Spleen (tissue), 11 donors: ENCODE measurements around the gene HNRNPM. TPM values are rescaled to one million over a fixed set of nuclear protein-coding genes. Genes with fewer than 3 reads are reported as not detected.
A peak's percentile ranks its signal among the peaks of the same experiment; 100 is the strongest.
"Not testable (repeated sequence)": the region's sequence is repeated elsewhere in the genome, so short reads cannot be mapped to it uniquely, and the experiment has no call there.

Experiments
- DNase-seq: peaks from one replicate; pipeline ENCODE4 v3.0.0-alpha.2; 2020
- H3K27ac ChIP-seq, 8 donors: fragments of 200-600 bp; sonication (generic) in 7 of 8; 1 replicate in 4 of 8; 2 replicates in 4 of 8; pipeline versions ENCODE4 v1.5.0 to v1.8.0; 2016 to 2021; ENCODE audit warnings: inconsistent platforms in 4 of 8, mild to moderate bottlenecking in 4 of 8, moderate library complexity in 1 of 8
- H3K27me3 ChIP-seq, 7 donors: fragments of 200-600 bp; sonication (generic) in 6 of 7; replicated peaks in 1 of 7; 1 replicate in 4 of 7; 2 replicates in 3 of 7; pipeline versions ENCODE4 v1.5.0 to v1.8.0; 2016 to 2021; ENCODE audit warnings: inconsistent platforms in 3 of 7, mild to moderate bottlenecking in 1 of 7
- H3K36me3 ChIP-seq, 6 donors: fragments of 200-600 bp; sonication (generic) in 5 of 6; 1 replicate in 4 of 6; 2 replicates in 2 of 6; pipeline versions ENCODE4 v1.5.0 to v1.8.0; 2016 to 2021; ENCODE audit warnings: inconsistent platforms in 2 of 6
- H3K4me1 ChIP-seq, 6 donors: fragments of 200-600 bp; sonication (generic) in 5 of 6; 1 replicate in 3 of 6; 2 replicates in 3 of 6; pipeline versions ENCODE4 v1.5.0 to v1.8.0; 2016 to 2021; ENCODE audit warnings: inconsistent platforms in 3 of 6
- H3K4me3 ChIP-seq, 8 donors: fragments of 200-600 bp; sonication (generic) in 7 of 8; 1 replicate in 4 of 8; 2 replicates in 4 of 8; pipeline versions ENCODE4 v1.5.0 to v1.8.0; 2016 to 2021; ENCODE audit warnings: inconsistent platforms in 4 of 8, mild to moderate bottlenecking in 4 of 8, moderate library complexity in 2 of 8
- H3K9me3 ChIP-seq, 8 donors: fragments of 200-600 bp; sonication (generic) in 7 of 8; 1 replicate in 4 of 8; 2 replicates in 4 of 8; pipeline versions ENCODE4 v1.5.0 to v1.8.0; 2016 to 2021; ENCODE audit warnings: inconsistent platforms in 4 of 8
- CTCF ChIP-seq, 11 experiments: fragments of 200-600 bp in 7 of 11; fragments of 450-650 bp in 4 of 11; sonication (generic) in 4 of 11; IDR thresholded peaks in 8 of 11; conservative IDR thresholded peaks in 3 of 11; 1 replicate in 7 of 11; 2 replicates in 4 of 11; pipeline versions ENCODE4 v1.4.0 to v1.8.0; 2016 to 2021; ENCODE audit warnings: antibody characterized with exemption in 11 of 11, inconsistent platforms in 4 of 11, mild to moderate bottlenecking in 1 of 11
- POLR2A ChIP-seq, 3 donors: fragments of 450-650 bp; IDR thresholded peaks; one replicate each; pipeline ENCODE4 v1.5.1; 2017; ENCODE audit warnings: antibody characterized with exemption in 3 of 3, mild to moderate bottlenecking in 1 of 3
- POLR2AphosphoS5 ChIP-seq, 3 donors: sonication (generic); formaldehyde crosslinking; IDR thresholded peaks; one replicate each; pipeline ENCODE4 v1.5.1; 2017; ENCODE audit warnings: antibody characterized with exemption in 3 of 3
- WGBS, 5 donors: extraction: QIAGEN DNeasy Blood & Tissue Kit in 3 of 5; methylation state at CpG; one replicate each; pipeline versions ENCODE4 v1.1.5 to v1.1.7; 2013 to 2018; 5-methylcytosine and 5-hydroxymethylcytosine counted together
- intact Hi-C: fragments of 100-400 bp; cut with DNase I; formaldehyde crosslinking; loops from one replicate; pipeline ENCODE4 v1.15.0; 2023; ENCODE audit warnings: low total_unique reads
- polyA plus RNA-seq, 3 donors: library from polyadenylated mRNA; stranded (reverse); fragments of 200-250 nt; gene quantifications; one replicate each; pipeline ENCODE4 v1.2.1, GENCODE V29; 2013
- total RNA-seq, 7 donors: library from RNA; depleted of rRNA in 3 of 7; stranded (reverse); fragments of >200 nt in 3 of 7; fragmentation: NEBNext Ultra II Directional in 4 of 7; extraction: Animal tissue kit (Norgen Biotek cat#: 25700) in 4 of 7; gene quantifications; one replicate each; pipeline versions ENCODE4 v1.1.0 to v1.2.1, GENCODE V29; 2016 to 2021
- donor health status: healthy with polysubstance abuse.
- donor health status: DM: no; HTN: no; CAD: no; lungs with moderate emphysema.
- donor health status: DM: no; HTN: no; CAD: no.
- donor health status: Bipolar disorder and iron deficiency.
- donor health status: healthy.
- donor health status: DM: no; HTN: no; CAD: no.
- donor health status: DM: yes; HTN: yes; CAD: no.

Gene HNRNPM
- total and polyA plus RNA-seq, 10 donors, result 77.1 to 229 (median 138) TPM

GRCh38 chr19:8416796-8417195 is 28.0 kb upstream of the HNRNPM start:
- Histone ChIP-seq H3K4me3 (no peak overlapping the region), H3K36me3 (peaks cover 0 to 16% (median 4%) of the 10 kb centered on the region in 6 donors), H3K27ac (peak overlapping the region in 3 of 8 donors; percentile 70 to 75 (median 70)), H3K27me3 (no peaks in the 10 kb centered on the region), H3K4me1 (peaks cover 9 to 67% (median 31%) of the 10 kb centered on the region in 6 donors), H3K9me3 (no peaks in the 10 kb centered on the region)
- WGBS, 5 donors, result 67 to 88% (median 77%) methylated on average over 4 of the region's 4 CpGs
- intact Hi-C loops, result no loop called here
- no peak for TF ChIP-seq POLR2AphosphoS5 (IDR thresholded peaks at IDR 0.05)
- no peak for DNase-seq

GRCh38 chr19:8421484-8422461 is 23.0 kb upstream of the HNRNPM start:
- Histone ChIP-seq H3K4me1 (peaks cover 7 to 44% (median 24%) of the 10 kb centered on the region in 6 donors), H3K36me3 (peaks cover 0 to 59% (median 15%) of the 10 kb centered on the region in 6 donors), H3K4me3 (no peak overlapping the region), H3K27me3 (no peaks in the 10 kb centered on the region), H3K27ac (no peak overlapping the region), H3K9me3 (no peaks in the 10 kb centered on the region)
- TF ChIP-seq POLR2AphosphoS5 (IDR thresholded peaks at IDR 0.05), result peak in 1 of 3 donors; percentile 17
- TF ChIP-seq POLR2A (IDR thresholded peaks at IDR 0.05), result no peak
- DNase-seq, result no peak
- 94 to 97% (median 94%) methylated on average over 16 to 28 of the region's 28 CpGs for WGBS, 5 donors
- intact Hi-C loops, result no loop called here

- WGBS, 5 donors, result 31 to 62% (median 47%) methylated on average over 9 of the region's 9 CpGs
- intact Hi-C loops, result no loop called here
- peaks cover 0 to 76% (median 22%) of the 10 kb centered on the region in 6 donors for H3K36me3 ChIP-seq
- peak; percentile 66 to 85 (median 79) for TF ChIP-seq POLR2AphosphoS5 (IDR thresholded peaks at IDR 0.05)
- no peak for TF ChIP-seq POLR2A (IDR thresholded peaks at IDR 0.05)
- H3K4me1 ChIP-seq, result peaks cover 6 to 23% (median 17%) of the 10 kb centered on the region in 6 donors
- DNase-seq, result peak; percentile 84
- no peaks in the 10 kb centered on the region for H3K27me3 ChIP-seq
- H3K4me3 ChIP-seq, result peak overlapping the region in 1 of 8 donors; percentile 8
- peak overlapping the region; percentile 64 to 88 (median 82) for H3K27ac ChIP-seq
- no peaks in the 10 kb centered on the region for H3K9me3 ChIP-seq
Measured at GRCh38 chr19:8423817-8424223, 21.0 kb upstream of the HNRNPM start.

GRCh38 chr19:8425331-8425730 is 19.4 kb upstream of the HNRNPM start:
- intact Hi-C loops, H3K4me3 ChIP-seq, H3K27me3 ChIP-seq, DNase-seq, H3K27ac ChIP-seq, H3K9me3 ChIP-seq: not testable (repeated sequence)
- WGBS, 5 donors, result 84 to 95% (median 90%) methylated on average over 6 of the region's 6 CpGs
- Histone ChIP-seq H3K36me3 (peaks cover 0 to 87% (median 25%) of the 10 kb centered on the region in 6 donors), H3K4me1 (peaks cover 6 to 22% (median 17%) of the 10 kb centered on the region in 6 donors)

GRCh38 chr19:8426283-8426682 is 18.5 kb upstream of the HNRNPM start:
- Histone ChIP-seq H3K9me3 (no peaks in the 10 kb centered on the region), H3K4me1 (peaks cover 6 to 22% (median 17%) of the 10 kb centered on the region in 6 donors), H3K4me3 (no peak overlapping the region), H3K36me3 (peaks cover 0 to 93% (median 28%) of the 10 kb centered on the region in 6 donors), H3K27ac (no peak overlapping the region), H3K27me3 (no peaks in the 10 kb centered on the region)
- 91 to 97% (median 96%) methylated on average over 7 of the region's 7 CpGs for WGBS, 5 donors
- intact Hi-C loops, result no loop called here
- TF ChIP-seq POLR2AphosphoS5 (IDR thresholded peaks at IDR 0.05) (peak in 1 of 3 donors; percentile 9), POLR2A (IDR thresholded peaks at IDR 0.05) (no peak), CTCF (IDR thresholded peaks at IDR 0.05 in 8 of 11, conservative IDR thresholded peaks at IDR 0.05 in 3 of 11) (no peak)
- DNase-seq, result no peak

- TF ChIP-seq CTCF (IDR thresholded peaks at IDR 0.05 in 8 of 11, conservative IDR thresholded peaks at IDR 0.05 in 3 of 11) (no peak), POLR2AphosphoS5 (IDR thresholded peaks at IDR 0.05) (no peak), POLR2A (IDR thresholded peaks at IDR 0.05) (no peak)
- H3K36me3 ChIP-seq, result peaks cover 0 to 87% (median 17%) of the 10 kb centered on the region in 6 donors
- H3K9me3 ChIP-seq, result no peaks in the 10 kb centered on the region
- no peak for DNase-seq
- intact Hi-C loops, result no loop called here
- H3K27me3 ChIP-seq, result no peaks in the 10 kb centered on the region
- H3K27ac ChIP-seq, result no peak overlapping the region
- peaks cover 6 to 14% (median 7%) of the 10 kb centered on the region in 6 donors for H3K4me1 ChIP-seq
- WGBS, 5 donors, result 87 to 94% (median 93%) methylated on average over 6 of the region's 6 CpGs
- no peak overlapping the region for H3K4me3 ChIP-seq
Measured at GRCh38 chr19:8429044-8429443, 15.7 kb upstream of the HNRNPM start.
